ENCODE measurements around the gene TMPO.
A peak's percentile ranks its signal among the peaks of the same experiment; 100 is the strongest.
"Not testable (repeated sequence)": the region's sequence is repeated elsewhere in the genome, so short reads cannot be mapped to it uniquely, and the experiment has no call there.

The TMPO gene

GRCh38 chr12:98504368-98504617, 11.1 kb upstream of the TMPO start:
- DNase-seq (ENCODE audit: insufficient read length, low spot score) (no peak), FAIRE-seq (no peak)
- TF ChIP-seq PAX5 (IDR thresholded peaks at IDR 0.05; ENCODE audit: insufficient read depth, low read length, severe bottlenecking), result no peak

GRCh38 chr12:98509063-98509462, 6.3 kb upstream of the TMPO start:
- no peak for FAIRE-seq
- TF ChIP-seq TAF1 (IDR thresholded peaks at IDR 0.05; ENCODE audit: low read depth, low read length) (no peak), POLR2A (IDR thresholded peaks at IDR 0.05; ENCODE audit: low read depth, low read length) (no peak)
- DNase-seq (ENCODE audit: insufficient read length, low spot score), result no peak

GRCh38 chr12:98511806-98512205, 3.6 kb upstream of the TMPO start:
- not testable (repeated sequence) for DNase-seq (ENCODE audit: insufficient read length, low spot score); FAIRE-seq

GRCh38 chr12:98513379-98514322, 1.7 kb upstream of the TMPO start:
- FAIRE-seq, result no peak
- TF ChIP-seq POU2F2 (IDR thresholded peaks at IDR 0.05; ENCODE audit: low read depth, low read length), result no peak
- TF ChIP-seq PAX5 (IDR thresholded peaks at IDR 0.05; ENCODE audit: insufficient read depth, low read length, severe bottlenecking), result peak; percentile 31
- TF ChIP-seq SPI1 (IDR thresholded peaks at IDR 0.05; ENCODE audit: low read depth, low read length), result peak; percentile 84
- DNase-seq (ENCODE audit: insufficient read length, low spot score), result no peak

DNA sequence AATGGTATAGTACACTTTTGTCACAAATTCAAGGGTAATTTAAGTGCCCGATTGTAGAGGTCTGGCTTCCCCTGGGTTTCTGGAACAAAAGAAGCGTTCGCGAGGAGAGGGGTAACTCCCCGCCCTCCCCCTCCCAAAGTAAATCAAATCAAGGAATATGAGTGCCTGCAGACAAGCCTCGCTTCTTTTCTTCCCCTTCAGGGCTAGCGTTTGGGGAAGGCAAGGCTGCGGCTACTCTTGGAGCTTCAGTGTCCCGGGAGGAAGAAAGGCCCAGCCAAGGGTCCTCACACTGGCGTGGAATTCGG, 456 bp upstream of the TMPO start:
- DNase-seq (ENCODE audit: insufficient read length, low spot score) (no peak), FAIRE-seq (no peak)
- TF ChIP-seq POU2F2 (IDR thresholded peaks at IDR 0.05; ENCODE audit: low read depth, low read length), result no peak
- TF ChIP-seq POLR2A (IDR thresholded peaks at IDR 0.05; ENCODE audit: low read depth, low read length), result no peak
- no peak for TF ChIP-seq PAX5 (IDR thresholded peaks at IDR 0.05; ENCODE audit: insufficient read depth, low read length, severe bottlenecking)
- TF ChIP-seq POLR2AphosphoS5 (IDR thresholded peaks at IDR 0.05; ENCODE audit: low read depth, low read length), result no peak
- TF ChIP-seq SPI1 (IDR thresholded peaks at IDR 0.05; ENCODE audit: low read depth, low read length), result no peak
- TF ChIP-seq TAF1 (IDR thresholded peaks at IDR 0.05; ENCODE audit: low read depth, low read length), result no peak

GRCh38 chr12:98516111-98516873, 902 bp downstream of the TMPO start:
- FAIRE-seq, result peak; percentile 28
- TF ChIP-seq SPI1 (IDR thresholded peaks at IDR 0.05; ENCODE audit: low read depth, low read length), result no peak
- TF ChIP-seq POU2F2 (IDR thresholded peaks at IDR 0.05; ENCODE audit: low read depth, low read length), result no peak
- TF ChIP-seq TAF1 (IDR thresholded peaks at IDR 0.05; ENCODE audit: low read depth, low read length), result 0 out of 2 replicates have a peak, but pooled peaks have one; percentile 45
- no peak for TF ChIP-seq PAX5 (IDR thresholded peaks at IDR 0.05; ENCODE audit: insufficient read depth, low read length, severe bottlenecking)
- no peak for TF ChIP-seq POLR2A (IDR thresholded peaks at IDR 0.05; ENCODE audit: low read depth, low read length)
- peak; percentile 49; the same call in 1 of the 2 replicates for TF ChIP-seq POLR2AphosphoS5 (IDR thresholded peaks at IDR 0.05; ENCODE audit: low read depth, low read length)
- peak; percentile 46 for DNase-seq (ENCODE audit: insufficient read length, low spot score)

GRCh38 chr12:98519257-98519907, 4.0 kb downstream of the TMPO start:
- TF ChIP-seq POU2F2 (IDR thresholded peaks at IDR 0.05; ENCODE audit: low read depth, low read length) (no peak), SPI1 (IDR thresholded peaks at IDR 0.05; ENCODE audit: low read depth, low read length) (no peak), POLR2A (IDR thresholded peaks at IDR 0.05; ENCODE audit: low read depth, low read length) (no peak), POLR2AphosphoS5 (IDR thresholded peaks at IDR 0.05; ENCODE audit: low read depth, low read length) (no peak), TAF1 (IDR thresholded peaks at IDR 0.05; ENCODE audit: low read depth, low read length) (no peak), PAX5 (IDR thresholded peaks at IDR 0.05; ENCODE audit: insufficient read depth, low read length, severe bottlenecking) (no peak)
- DNase-seq (ENCODE audit: insufficient read length, low spot score), result no peak
- no peak for FAIRE-seq

DNA sequence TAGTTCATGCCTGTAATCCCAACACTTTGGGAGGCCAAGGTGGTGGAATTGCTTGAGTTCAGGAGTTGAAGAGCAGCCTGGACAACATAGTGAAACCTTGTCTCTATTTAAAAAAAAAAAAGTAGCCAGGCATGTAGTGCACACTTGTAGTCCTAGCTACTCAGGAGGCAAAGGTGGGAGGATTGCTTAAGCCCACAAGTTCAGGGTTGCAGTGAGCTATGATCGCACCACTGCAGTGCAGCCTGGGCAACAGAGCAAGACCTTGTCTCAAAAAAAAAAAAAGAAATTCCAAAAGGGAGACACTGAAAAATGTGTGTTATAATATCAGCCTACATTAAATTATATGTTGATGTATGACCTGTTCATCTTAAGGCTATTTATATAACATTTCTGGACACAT, 14.7 kb downstream of the TMPO start:
- DNase-seq (ENCODE audit: insufficient read length, low spot score) (no peak), FAIRE-seq (no peak)
- no peak for TF ChIP-seq SPI1 (IDR thresholded peaks at IDR 0.05; ENCODE audit: low read depth, low read length)
- TF ChIP-seq POLR2AphosphoS5 (IDR thresholded peaks at IDR 0.05; ENCODE audit: low read depth, low read length), result no peak
- no peak for TF ChIP-seq POU2F2 (IDR thresholded peaks at IDR 0.05; ENCODE audit: low read depth, low read length)
- no peak for TF ChIP-seq PAX5 (IDR thresholded peaks at IDR 0.05; ENCODE audit: insufficient read depth, low read length, severe bottlenecking)
- TF ChIP-seq POLR2A (IDR thresholded peaks at IDR 0.05; ENCODE audit: low read depth, low read length), result no peak
- no peak for TF ChIP-seq TAF1 (IDR thresholded peaks at IDR 0.05; ENCODE audit: low read depth, low read length)

GRCh38 chr12:98532687-98533304, 17.4 kb downstream of the TMPO start:
- no peak for TF ChIP-seq TAF1 (IDR thresholded peaks at IDR 0.05; ENCODE audit: low read depth, low read length)
- TF ChIP-seq POLR2A (IDR thresholded peaks at IDR 0.05; ENCODE audit: low read depth, low read length), result no peak
- no peak for TF ChIP-seq PAX5 (IDR thresholded peaks at IDR 0.05; ENCODE audit: insufficient read depth, low read length, severe bottlenecking)
- no peak for TF ChIP-seq SPI1 (IDR thresholded peaks at IDR 0.05; ENCODE audit: low read depth, low read length)
- no peak for TF ChIP-seq POLR2AphosphoS5 (IDR thresholded peaks at IDR 0.05; ENCODE audit: low read depth, low read length)
- no peak for TF ChIP-seq POU2F2 (IDR thresholded peaks at IDR 0.05; ENCODE audit: low read depth, low read length)
- no peak for FAIRE-seq
- no peak for DNase-seq (ENCODE audit: insufficient read length, low spot score)

Measured in GM12891 (cell line).